ENCODE data around the gene DGKI. TPM values are rescaled to one million over a fixed set of nuclear protein-coding genes. Genes with fewer than 3 reads are reported as not detected.

DGKI gene
- total and polyA plus RNA-seq, 2 experiments from 2014 or later = 0.16 to 1.0 TPM

DNA sequence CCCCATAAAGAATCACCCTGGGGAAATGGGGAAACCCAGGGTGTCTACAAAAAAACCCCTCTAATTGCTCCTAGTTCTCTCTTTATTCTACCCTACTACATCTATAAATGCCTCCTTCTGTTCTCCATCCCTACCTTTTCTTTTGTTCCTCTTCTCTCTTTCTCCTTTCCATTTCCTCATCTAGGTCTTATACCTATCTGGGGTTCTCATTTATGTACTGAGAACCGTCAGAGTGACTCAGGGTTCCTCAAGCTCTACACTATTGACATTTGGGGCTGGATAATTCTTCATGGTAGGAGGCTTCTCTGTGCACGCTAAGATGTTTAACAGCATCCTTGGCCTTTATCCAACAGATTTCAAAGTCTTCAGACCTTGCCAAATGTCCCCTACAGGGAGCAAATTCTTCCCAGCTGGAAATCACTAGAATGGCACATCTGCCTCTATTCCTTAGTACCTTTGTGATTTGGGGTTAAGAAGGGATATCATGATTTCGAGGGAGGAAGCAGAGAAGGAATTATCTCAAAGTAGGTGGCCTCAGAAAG is 365.9 kb downstream of the DGKI start:
- H3K36me3 ChIP-seq (ENCODE audit: insufficient read depth) = no peaks in the 10 kb centered on the region; the same call in 1 of the 2 replicates
- H3K4me3 Mint-ChIP-seq = no peak overlapping the region
- no peak for TF ChIP-seq EZH2phosphoT487 (IDR thresholded peaks at IDR 0.05; ENCODE audit: unreplicated experiment)
- TF ChIP-seq CREB1 (CRISPR knock-in tag; IDR thresholded peaks at IDR 0.05; ENCODE audit: low read depth) = no peak
- TF ChIP-seq, protein P1, sequence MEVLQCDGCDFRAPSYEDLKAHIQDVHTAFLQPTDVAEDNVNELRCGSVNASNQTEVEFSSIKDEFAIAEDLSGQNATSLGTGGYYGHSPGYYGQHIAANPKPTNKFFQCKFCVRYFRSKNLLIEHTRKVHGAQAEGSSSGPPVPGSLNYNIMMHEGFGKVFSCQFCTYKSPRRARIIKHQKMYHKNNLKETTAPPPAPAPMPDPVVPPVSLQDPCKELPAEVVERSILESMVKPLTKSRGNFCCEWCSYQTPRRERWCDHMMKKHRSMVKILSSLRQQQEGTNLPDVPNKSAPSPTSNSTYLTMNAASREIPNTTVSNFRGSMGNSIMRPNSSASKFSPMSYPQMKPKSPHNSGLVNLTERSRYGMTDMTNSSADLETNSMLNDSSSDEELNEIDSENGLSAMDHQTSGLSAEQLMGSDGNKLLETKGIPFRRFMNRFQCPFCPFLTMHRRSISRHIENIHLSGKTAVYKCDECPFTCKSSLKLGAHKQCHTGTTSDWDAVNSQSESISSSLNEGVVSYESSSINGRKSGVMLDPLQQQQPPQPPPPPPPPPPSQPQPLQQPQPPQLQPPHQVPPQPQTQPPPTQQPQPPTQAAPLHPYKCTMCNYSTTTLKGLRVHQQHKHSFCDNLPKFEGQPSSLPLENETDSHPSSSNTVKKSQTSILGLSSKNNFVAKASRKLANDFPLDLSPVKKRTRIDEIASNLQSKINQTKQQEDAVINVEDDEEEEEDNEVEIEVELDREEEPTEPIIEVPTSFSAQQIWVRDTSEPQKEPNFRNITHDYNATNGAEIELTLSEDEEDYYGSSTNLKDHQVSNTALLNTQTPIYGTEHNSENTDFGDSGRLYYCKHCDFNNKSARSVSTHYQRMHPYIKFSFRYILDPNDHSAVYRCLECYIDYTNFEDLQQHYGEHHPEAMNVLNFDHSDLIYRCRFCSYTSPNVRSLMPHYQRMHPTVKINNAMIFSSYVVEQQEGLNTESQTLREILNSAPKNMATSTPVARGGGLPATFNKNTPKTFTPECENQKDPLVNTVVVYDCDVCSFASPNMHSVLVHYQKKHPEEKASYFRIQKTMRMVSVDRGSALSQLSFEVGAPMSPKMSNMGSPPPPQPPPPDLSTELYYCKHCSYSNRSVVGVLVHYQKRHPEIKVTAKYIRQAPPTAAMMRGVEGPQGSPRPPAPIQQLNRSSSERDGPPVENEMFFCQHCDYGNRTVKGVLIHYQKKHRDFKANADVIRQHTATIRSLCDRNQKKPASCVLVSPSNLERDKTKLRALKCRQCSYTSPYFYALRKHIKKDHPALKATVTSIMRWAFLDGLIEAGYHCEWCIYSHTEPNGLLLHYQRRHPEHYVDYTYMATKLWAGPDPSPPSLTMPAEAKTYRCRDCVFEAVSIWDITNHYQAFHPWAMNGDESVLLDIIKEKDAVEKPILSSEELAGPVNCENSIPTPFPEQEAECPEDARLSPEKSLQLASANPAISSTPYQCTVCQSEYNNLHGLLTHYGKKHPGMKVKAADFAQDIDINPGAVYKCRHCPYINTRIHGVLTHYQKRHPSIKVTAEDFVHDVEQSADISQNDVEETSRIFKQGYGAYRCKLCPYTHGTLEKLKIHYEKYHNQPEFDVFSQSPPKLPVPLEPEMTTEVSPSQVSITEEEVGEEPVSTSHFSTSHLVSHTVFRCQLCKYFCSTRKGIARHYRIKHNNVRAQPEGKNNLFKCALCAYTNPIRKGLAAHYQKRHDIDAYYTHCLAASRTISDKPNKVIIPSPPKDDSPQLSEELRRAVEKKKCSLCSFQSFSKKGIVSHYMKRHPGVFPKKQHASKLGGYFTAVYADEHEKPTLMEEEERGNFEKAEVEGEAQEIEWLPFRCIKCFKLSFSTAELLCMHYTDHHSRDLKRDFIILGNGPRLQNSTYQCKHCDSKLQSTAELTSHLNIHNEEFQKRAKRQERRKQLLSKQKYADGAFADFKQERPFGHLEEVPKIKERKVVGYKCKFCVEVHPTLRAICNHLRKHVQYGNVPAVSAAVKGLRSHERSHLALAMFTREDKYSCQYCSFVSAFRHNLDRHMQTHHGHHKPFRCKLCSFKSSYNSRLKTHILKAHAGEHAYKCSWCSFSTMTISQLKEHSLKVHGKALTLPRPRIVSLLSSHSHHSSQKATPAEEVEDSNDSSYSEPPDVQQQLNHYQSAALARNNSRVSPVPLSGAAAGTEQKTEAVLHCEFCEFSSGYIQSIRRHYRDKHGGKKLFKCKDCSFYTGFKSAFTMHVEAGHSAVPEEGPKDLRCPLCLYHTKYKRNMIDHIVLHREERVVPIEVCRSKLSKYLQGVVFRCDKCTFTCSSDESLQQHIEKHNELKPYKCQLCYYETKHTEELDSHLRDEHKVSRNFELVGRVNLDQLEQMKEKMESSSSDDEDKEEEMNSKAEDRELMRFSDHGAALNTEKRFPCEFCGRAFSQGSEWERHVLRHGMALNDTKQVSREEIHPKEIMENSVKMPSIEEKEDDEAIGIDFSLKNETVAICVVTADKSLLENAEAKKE (CRISPR knock-in tag; IDR thresholded peaks at IDR 0.05) = no peak
- no peak for TF ChIP-seq STAT1 (IDR thresholded peaks at IDR 0.05; ENCODE audit: unreplicated experiment)
- TF ChIP-seq EZH2 (IDR thresholded peaks at IDR 0.05; ENCODE audit: low read depth, unreplicated experiment) = no peak
- TF ChIP-seq, protein P2, sequence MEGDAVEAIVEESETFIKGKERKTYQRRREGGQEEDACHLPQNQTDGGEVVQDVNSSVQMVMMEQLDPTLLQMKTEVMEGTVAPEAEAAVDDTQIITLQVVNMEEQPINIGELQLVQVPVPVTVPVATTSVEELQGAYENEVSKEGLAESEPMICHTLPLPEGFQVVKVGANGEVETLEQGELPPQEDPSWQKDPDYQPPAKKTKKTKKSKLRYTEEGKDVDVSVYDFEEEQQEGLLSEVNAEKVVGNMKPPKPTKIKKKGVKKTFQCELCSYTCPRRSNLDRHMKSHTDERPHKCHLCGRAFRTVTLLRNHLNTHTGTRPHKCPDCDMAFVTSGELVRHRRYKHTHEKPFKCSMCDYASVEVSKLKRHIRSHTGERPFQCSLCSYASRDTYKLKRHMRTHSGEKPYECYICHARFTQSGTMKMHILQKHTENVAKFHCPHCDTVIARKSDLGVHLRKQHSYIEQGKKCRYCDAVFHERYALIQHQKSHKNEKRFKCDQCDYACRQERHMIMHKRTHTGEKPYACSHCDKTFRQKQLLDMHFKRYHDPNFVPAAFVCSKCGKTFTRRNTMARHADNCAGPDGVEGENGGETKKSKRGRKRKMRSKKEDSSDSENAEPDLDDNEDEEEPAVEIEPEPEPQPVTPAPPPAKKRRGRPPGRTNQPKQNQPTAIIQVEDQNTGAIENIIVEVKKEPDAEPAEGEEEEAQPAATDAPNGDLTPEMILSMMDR (conservative IDR thresholded peaks at IDR 0.05; ENCODE audit: low read depth in 2 of 2) = no peak
- TF ChIP-seq, protein P3, sequence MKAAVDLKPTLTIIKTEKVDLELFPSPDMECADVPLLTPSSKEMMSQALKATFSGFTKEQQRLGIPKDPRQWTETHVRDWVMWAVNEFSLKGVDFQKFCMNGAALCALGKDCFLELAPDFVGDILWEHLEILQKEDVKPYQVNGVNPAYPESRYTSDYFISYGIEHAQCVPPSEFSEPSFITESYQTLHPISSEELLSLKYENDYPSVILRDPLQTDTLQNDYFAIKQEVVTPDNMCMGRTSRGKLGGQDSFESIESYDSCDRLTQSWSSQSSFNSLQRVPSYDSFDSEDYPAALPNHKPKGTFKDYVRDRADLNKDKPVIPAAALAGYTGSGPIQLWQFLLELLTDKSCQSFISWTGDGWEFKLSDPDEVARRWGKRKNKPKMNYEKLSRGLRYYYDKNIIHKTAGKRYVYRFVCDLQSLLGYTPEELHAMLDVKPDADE (IDR thresholded peaks at IDR 0.05) = no peak
- no peaks in the 10 kb centered on the region for H3K27me3 ChIP-seq (ENCODE audit: insufficient read depth)
- H4K20me1 ChIP-seq (replicated peaks; ENCODE audit: insufficient read depth) = no peaks in the 10 kb centered on the region
- H3K27ac ChIP-seq (ENCODE audit: low read depth) = no peak overlapping the region
- H3K9me3 Mint-ChIP-seq = no peaks in the 10 kb centered on the region
- H3K27ac Mint-ChIP-seq = no peak overlapping the region
- DNase-seq (ENCODE audit: low spot score) = no peak
- no peak for ATAC-seq
- H3K4me1 Mint-ChIP-seq = no peaks in the 10 kb centered on the region
- no peaks in the 10 kb centered on the region for H3K4me1 ChIP-seq (ENCODE audit: insufficient read depth)
- no peaks in the 10 kb centered on the region for H3K9me2 ChIP-seq (ENCODE audit: insufficient read depth)
- H2AFZ ChIP-seq = no peak overlapping the region
- no peaks in the 10 kb centered on the region for H3K36me3 Mint-ChIP-seq (ENCODE audit: low read depth)
- no peak overlapping the region for H3K4me2 ChIP-seq
- H3F3A ChIP-seq (replicated peaks; ENCODE audit: low read depth) = no peaks in the 10 kb centered on the region
- H3K79me2 ChIP-seq (replicated peaks; ENCODE audit: insufficient read depth) = no peaks in the 10 kb centered on the region
- no peak overlapping the region for H3K4me3 ChIP-seq
- no peaks in the 10 kb centered on the region for H3K27me3 Mint-ChIP-seq (ENCODE audit: insufficient read depth, low read depth, poor library complexity)

Measured in GM23338 (cell line).